OCI-LY7 (cell line): ENCODE results near the gene DTNB. TPM values are rescaled to one million over a fixed set of nuclear protein-coding genes. Genes with fewer than 3 reads are reported as not detected.

Experiments used
- BruUV-seq: library from RNA; stranded (reverse); fragments of 400-500 nt; replicated peaks from 2 replicates; lab custom pipeline; 2021; lab: Mats Ljungman, UMichigan
- CTCF ChIA-PET: fragments of 300-600 bp; sonication (Branson Sonifier 250); formaldehyde crosslinking; loops from one replicate; lab custom pipeline; 2022; ENCODE audit warnings: antibody characterized with exemption; ENCODE audit not compliant: unreplicated experiment; lab: Charles Lee
- POLR2A ChIA-PET: fragments of 300-600 bp; sonication (Branson Sonifier 250); formaldehyde crosslinking; loops from one replicate; lab custom pipeline; 2022; ENCODE audit warnings: antibody characterized with exemption; lab: Charles Lee
- DNase-seq: peaks from one replicate; pipeline ENCODE4 v3.0.0-alpha.2; 2015; ENCODE audit warnings: low spot score
- H2AFZ ChIP-seq: fragments of 200-600 bp; sonication (generic), shearing (Covaris generic); 2 replicates; pipeline ENCODE4 v1.6.1; 2014; ENCODE audit warnings: mild to moderate bottlenecking, antibody characterized with exemption, low read length, moderate library complexity
- H3K27ac ChIP-seq: fragments of 200-600 bp; sonication (generic); 2 replicates; pipeline ENCODE4 v1.5.1; 2014; ENCODE audit warnings: mixed run types, low read depth, mild to moderate bottlenecking, moderate library complexity, low read length, inconsistent platforms; ENCODE audit not compliant: poor library complexity, severe bottlenecking
- H3K36me3 ChIP-seq: fragments of 200-600 bp; sonication (generic); 2 replicates; pipeline ENCODE4 v1.6.1; 2014; ENCODE audit warnings: mild to moderate bottlenecking, antibody characterized with exemption, low read length, moderate library complexity, mixed read lengths; ENCODE audit not compliant: insufficient read depth
- H3K4me1 ChIP-seq: fragments of 200-600 bp; sonication (generic); 2 replicates; pipeline ENCODE4 v1.5.1; 2014; ENCODE audit warnings: mild to moderate bottlenecking, low read length; ENCODE audit not compliant: insufficient read depth, poor library complexity, severe bottlenecking
- H3K4me2 ChIP-seq: fragments of 200-600 bp; sonication (generic); 2 replicates; pipeline ENCODE4 v1.6.1; 2014; ENCODE audit warnings: mild to moderate bottlenecking, low read length
- H3K4me3 ChIP-seq: fragments of 200-600 bp; sonication (generic); 2 replicates; pipeline ENCODE4 v1.5.1; 2014; ENCODE audit warnings: mild to moderate bottlenecking, low read depth, low read length; ENCODE audit not compliant: poor library complexity, severe bottlenecking
- H3K79me2 ChIP-seq: fragments of 200-600 bp; sonication (generic); 2 replicates; pipeline ENCODE4 v1.6.1; 2016; ENCODE audit warnings: low read depth, mild to moderate bottlenecking, low read length, moderate library complexity, mixed read lengths; ENCODE audit not compliant: insufficient read depth
- H3K9me2 ChIP-seq: fragments of 200-600 bp; sonication (generic); 2 replicates; pipeline ENCODE4 v1.6.1; 2016; ENCODE audit warnings: mild to moderate bottlenecking, low read length, mixed read lengths; ENCODE audit not compliant: insufficient read depth
- H3K9me3 ChIP-seq: fragments of 200-600 bp; sonication (generic); 2 replicates; pipeline ENCODE4 v1.6.1; 2014; ENCODE audit warnings: mild to moderate bottlenecking, mixed run types, low read length, mixed read lengths
- H4K20me1 ChIP-seq: fragments of 200-600 bp; sonication (generic); 2 replicates; pipeline ENCODE4 v1.6.1; 2014; ENCODE audit warnings: mild to moderate bottlenecking, antibody characterized with exemption, low read length, moderate library complexity, mixed read lengths; ENCODE audit not compliant: insufficient read depth
- EZH2phosphoT487 ChIP-seq: fragments of 200-600 bp; sonication (generic); IDR thresholded peaks from 2 replicates; pipeline ENCODE4 v1.6.1; 2018; ENCODE audit warnings: low read depth, borderline replicate concordance, mild to moderate bottlenecking, mixed run types, antibody characterized with exemption, low read length, moderate library complexity, mixed read lengths
- intact Hi-C: fragments of 100-400 bp; cut with micrococcal nuclease; formaldehyde crosslinking; loops from one replicate; pipeline ENCODE4 v1.10.0; 2022; ENCODE audit not compliant: unreplicated experiment
- total RNA-seq, 2 experiments: library from RNA; depleted of rRNA in 1 of 2; stranded (reverse); fragments of >200 nt in 1 of 2; shearing (Covaris generic) in 1 of 2; gene quantifications; 2 replicates each; pipeline ENCODE4 v1.2.3, GENCODE V29; 2014 to 2022
- TF ChIP-seq, protein P1 (sequence below): fragments of 200-600 bp; sonication (generic); conservative IDR thresholded peaks from 2 replicates; pipeline ENCODE4 v1.5.1; 2014; ENCODE audit warnings: mild to moderate bottlenecking, antibody characterized with exemption, low read length, moderate library complexity, mixed read lengths

The DTNB gene
- total RNA-seq, 2 experiments from 2014 or later: 16.1 to 28.3 TPM

DNA sequence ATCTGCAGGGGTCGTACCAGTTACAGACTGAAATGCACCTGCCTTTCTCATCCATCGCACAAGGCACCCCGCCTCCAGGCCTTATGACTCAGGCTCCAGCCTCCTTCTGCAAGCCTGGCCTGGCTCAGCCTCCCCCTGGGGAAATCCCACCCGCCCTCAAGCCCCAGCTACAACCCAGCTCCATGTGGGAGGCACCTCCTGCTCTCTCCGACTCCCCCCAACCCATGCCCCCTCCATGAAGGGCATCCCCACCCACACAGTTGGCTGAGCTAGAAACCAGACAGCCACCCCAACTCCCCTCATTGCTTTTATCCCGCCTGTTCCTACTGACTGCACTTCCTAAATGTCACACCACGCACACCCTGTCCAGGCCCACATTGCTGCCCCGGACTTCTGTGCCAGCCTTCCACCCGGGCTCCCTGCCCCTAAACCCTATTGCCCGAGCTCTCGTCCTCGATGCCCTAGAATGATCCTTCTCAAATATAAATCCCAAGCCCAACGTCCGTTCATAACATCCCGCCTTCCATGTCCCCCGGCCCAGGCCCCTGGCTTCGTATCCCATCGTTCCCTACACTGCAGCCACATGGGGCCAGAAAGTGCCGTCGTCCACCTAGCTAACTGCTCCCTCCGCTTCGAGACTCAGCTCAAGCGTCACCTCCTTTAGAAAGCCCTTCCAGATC lies 341.6 kb downstream of the DTNB start:
- no peak for DNase-seq
- Histone ChIP-seq H3K36me3 (no peaks in the 10 kb centered on the region; the same call in 1 of the 2 replicates), H3K4me2 (no peak overlapping the region), H4K20me1 (no peaks in the 10 kb centered on the region; the same call in 1 of the 2 replicates), H3K9me3 (no peaks in the 10 kb centered on the region), H3K79me2 (no peaks in the 10 kb centered on the region), H2AFZ (no peak overlapping the region), H3K27ac (no peak overlapping the region), H3K9me2 (no peaks in the 10 kb centered on the region), H3K4me3 (no peak overlapping the region), H3K4me1 (peaks cover 12% of the 10 kb centered on the region)
- ChIA-PET CTCF (interaction anchor here (0.6 kb wide), 1 partner anchor 1170 kb away, joined by 8 read pairs; no protein-coding TSS in a partner anchor), POLR2A (interaction anchor here (1.0 to 1.1 kb wide), 2 partner anchors 37 to 87 kb away, joined by 3 read pairs; no protein-coding TSS in a partner anchor)
- BruUV-seq: no TSS peak
- TF ChIP-seq, protein P1, sequence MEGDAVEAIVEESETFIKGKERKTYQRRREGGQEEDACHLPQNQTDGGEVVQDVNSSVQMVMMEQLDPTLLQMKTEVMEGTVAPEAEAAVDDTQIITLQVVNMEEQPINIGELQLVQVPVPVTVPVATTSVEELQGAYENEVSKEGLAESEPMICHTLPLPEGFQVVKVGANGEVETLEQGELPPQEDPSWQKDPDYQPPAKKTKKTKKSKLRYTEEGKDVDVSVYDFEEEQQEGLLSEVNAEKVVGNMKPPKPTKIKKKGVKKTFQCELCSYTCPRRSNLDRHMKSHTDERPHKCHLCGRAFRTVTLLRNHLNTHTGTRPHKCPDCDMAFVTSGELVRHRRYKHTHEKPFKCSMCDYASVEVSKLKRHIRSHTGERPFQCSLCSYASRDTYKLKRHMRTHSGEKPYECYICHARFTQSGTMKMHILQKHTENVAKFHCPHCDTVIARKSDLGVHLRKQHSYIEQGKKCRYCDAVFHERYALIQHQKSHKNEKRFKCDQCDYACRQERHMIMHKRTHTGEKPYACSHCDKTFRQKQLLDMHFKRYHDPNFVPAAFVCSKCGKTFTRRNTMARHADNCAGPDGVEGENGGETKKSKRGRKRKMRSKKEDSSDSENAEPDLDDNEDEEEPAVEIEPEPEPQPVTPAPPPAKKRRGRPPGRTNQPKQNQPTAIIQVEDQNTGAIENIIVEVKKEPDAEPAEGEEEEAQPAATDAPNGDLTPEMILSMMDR: no peak
- TF ChIP-seq EZH2phosphoT487: no peak
- intact Hi-C loops: no loop called here

DNA sequence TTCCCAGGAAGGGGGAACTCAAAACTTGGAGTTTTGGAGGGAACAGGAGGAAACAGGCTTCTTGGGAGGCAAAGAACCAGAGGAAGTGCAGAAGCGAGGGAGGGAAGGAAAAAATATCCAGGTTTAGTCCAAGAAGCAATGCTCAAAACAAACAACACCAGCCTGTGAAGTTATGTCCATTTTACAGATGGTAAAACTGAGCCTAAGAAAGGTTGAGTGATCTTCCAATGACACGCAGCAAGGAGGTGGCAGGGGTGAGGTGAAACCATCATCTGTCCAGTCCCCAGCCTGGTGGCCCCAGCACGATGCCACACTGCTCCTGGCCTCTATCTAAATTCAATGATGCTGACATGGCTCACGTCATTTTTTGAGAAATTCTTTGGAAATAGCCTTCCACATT lies 342.4 kb downstream of the DTNB start:
- H3K4me1 ChIP-seq: peaks cover 12% of the 10 kb centered on the region
- H3K4me3 ChIP-seq: no peak overlapping the region
- no peak overlapping the region for H2AFZ ChIP-seq
- no TSS peak for BruUV-seq
- ChIA-PET CTCF (interaction anchor here (0.5 kb wide), 1 partner anchor 245 kb away, joined by 4 read pairs; no protein-coding TSS in a partner anchor), POLR2A (no interaction called here)
- DNase-seq: no peak
- intact Hi-C loops: no loop called here
- no peaks in the 10 kb centered on the region; the same call in 1 of the 2 replicates for H4K20me1 ChIP-seq
- no peak for TF ChIP-seq EZH2phosphoT487
- TF ChIP-seq, protein P1: no peak
- H3K27ac ChIP-seq: no peak overlapping the region
- no peaks in the 10 kb centered on the region; the same call in 1 of the 2 replicates for H3K36me3 ChIP-seq
- H3K4me2 ChIP-seq: no peak overlapping the region
- H3K9me2 ChIP-seq: no peaks in the 10 kb centered on the region
- no peaks in the 10 kb centered on the region for H3K79me2 ChIP-seq
- H3K9me3 ChIP-seq: peaks cover 8% of the 10 kb centered on the region; the same call in 1 of the 2 replicates

DNA sequence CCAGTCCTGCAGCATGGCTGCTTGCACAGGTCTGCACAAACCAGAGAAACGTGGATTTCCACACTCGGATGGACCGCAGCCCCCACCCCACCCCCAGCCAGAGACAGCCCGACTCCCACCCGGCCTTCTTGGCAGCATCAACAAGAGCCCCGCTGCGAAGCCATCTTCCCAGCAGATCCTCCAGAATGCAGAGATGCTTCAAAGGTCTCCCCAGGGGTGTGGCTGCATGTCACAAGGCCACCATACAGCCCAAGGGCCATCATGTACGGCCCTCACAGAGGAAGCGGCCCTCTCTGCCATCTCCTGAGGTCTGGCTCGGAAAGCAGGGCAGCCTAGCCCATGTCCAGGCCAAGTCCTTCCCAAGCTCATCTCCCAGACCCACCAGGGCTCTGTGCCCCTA lies 343.1 kb downstream of the DTNB start:
- H2AFZ ChIP-seq: no peak overlapping the region
- H3K79me2 ChIP-seq: no peaks in the 10 kb centered on the region
- no peaks in the 10 kb centered on the region for H3K9me2 ChIP-seq
- no peak for DNase-seq
- TF ChIP-seq EZH2phosphoT487: no peak
- TF ChIP-seq, protein P1: no peak
- H3K4me3 ChIP-seq: no peak overlapping the region
- H3K27ac ChIP-seq: no peak overlapping the region
- CTCF ChIA-PET: interaction anchor here (0.5 kb wide), 1 partner anchor 246 kb away, joined by 4 read pairs; no protein-coding TSS in a partner anchor
- H3K9me3 ChIP-seq: peaks cover 10% of the 10 kb centered on the region; the same call in 1 of the 2 replicates
- POLR2A ChIA-PET: no interaction called here
- H4K20me1 ChIP-seq: no peaks in the 10 kb centered on the region; the same call in 1 of the 2 replicates
- H3K36me3 ChIP-seq: no peaks in the 10 kb centered on the region; the same call in 1 of the 2 replicates
- H3K4me1 ChIP-seq: peaks cover 12% of the 10 kb centered on the region
- H3K4me2 ChIP-seq: no peak overlapping the region
- no TSS peak for BruUV-seq
- intact Hi-C loops: no loop called here
